Neural cell (in vitro differentiated cells): ENCODE measurements around the gene XXYLT1.
"Not testable (repeated sequence)": the region's sequence is repeated elsewhere in the genome, so short reads cannot be mapped to it uniquely, and the experiment has no call there.

Experiments
- CTCF ChIP-seq: fragments of 450-650 bp; IDR thresholded peaks from 2 replicates; pipeline ENCODE4 v1.5.1; 2014; ENCODE audit warnings: antibody characterized with exemption, mild to moderate bottlenecking, moderate library complexity; ENCODE audit not compliant: poor library complexity, severe bottlenecking
- EP300 ChIP-seq: fragments of 450-650 bp; conservative IDR thresholded peaks from 2 replicates; pipeline ENCODE4 v1.6.1; 2014; ENCODE audit warnings: antibody characterized with exemption, mild to moderate bottlenecking, moderate library complexity; ENCODE audit not compliant: poor library complexity, severe bottlenecking
- EZH2 ChIP-seq: fragments of 200-600, 300-800 bp; shearing (Covaris generic), sonication (generic); IDR thresholded peaks from 2 replicates; pipeline ENCODE4 v1.6.1; 2014; ENCODE audit warnings: antibody characterized with exemption, low read length, borderline replicate concordance, mild to moderate bottlenecking; ENCODE audit not compliant: insufficient read depth, poor library complexity, severe bottlenecking
- MXI1 ChIP-seq: fragments of 450-650 bp; conservative IDR thresholded peaks from 2 replicates; pipeline ENCODE4 v1.6.1; 2014; ENCODE audit warnings: antibody characterized with exemption, mild to moderate bottlenecking; ENCODE audit not compliant: poor library complexity, severe bottlenecking
- POLR2AphosphoS5 ChIP-seq: IDR thresholded peaks from 2 replicates; pipeline ENCODE4 v1.6.1; 2012
- RAD21 ChIP-seq: fragments of 450-650 bp; conservative IDR thresholded peaks from 2 replicates; pipeline ENCODE4 v1.6.1; 2014; ENCODE audit warnings: antibody characterized with exemption, mild to moderate bottlenecking, moderate library complexity
- REST ChIP-seq: IDR thresholded peaks from 2 replicates; pipeline ENCODE4 v1.6.1; 2012; ENCODE audit warnings: borderline replicate concordance
- SMC3 ChIP-seq: fragments of 450-650 bp; conservative IDR thresholded peaks from 2 replicates; pipeline ENCODE4 v1.6.1; 2014; ENCODE audit warnings: antibody characterized with exemption, mild to moderate bottlenecking, moderate library complexity; ENCODE audit not compliant: poor library complexity
- TAF1 ChIP-seq: IDR thresholded peaks from 2 replicates; pipeline ENCODE4 v1.6.1; 2012; ENCODE audit warnings: low read depth

- TF ChIP-seq CTCF, POLR2AphosphoS5, EZH2, MXI1, REST, SMC3, EP300, RAD21, TAF1: not testable (repeated sequence)
These were observed 42.1 kb downstream of the XXYLT1 start for GRCh38 chr3:195228886-195229285.
